ENCODE results near the gene BANP. TPM values are rescaled to one million over a fixed set of nuclear protein-coding genes. Genes with fewer than 3 reads are reported as not detected.

Gene BANP
- total RNA-seq, 1 experiment from 2014 or later, result 37.2 TPM

GRCh38 chr16:87914812-87915211, 36.4 kb upstream of the BANP start:
- Histone ChIP-seq H4K20me1 (ENCODE audit: insufficient read depth) (no peaks in the 10 kb centered on the region), H3K9me2 (ENCODE audit: insufficient read depth) (no peaks in the 10 kb centered on the region), H3K4me1 (ENCODE audit: control insufficient read depth in 1 of 2, insufficient read depth in 2 of 2, low read length in 2 of 2) (no peaks in the 10 kb centered on the region), H3K4me2 (ENCODE audit: low read length) (no peak overlapping the region), H3K9me3 (ENCODE audit: control insufficient read depth in 1 of 2, insufficient read depth in 1 of 2, low read depth in 1 of 2, low read length in 2 of 2) (no peaks in the 10 kb centered on the region), H3K79me2 (ENCODE audit: insufficient read depth, low read length) (no peaks in the 10 kb centered on the region), H2AFZ (ENCODE audit: low read depth, low read length, poor library complexity, severe bottlenecking) (no peak overlapping the region), H3K27me3 (ENCODE audit: insufficient read depth, low read length) (no peaks in the 10 kb centered on the region), H3K27ac (ENCODE audit: low read depth, low read length) (no peak overlapping the region), H3K9ac (ENCODE audit: low read length) (no peak overlapping the region), H3K36me3 (ENCODE audit: control insufficient read depth in 1 of 2, insufficient read depth in 2 of 2, low read length in 2 of 2) (no peaks in the 10 kb centered on the region), H3K4me3 (replicated peaks in 1 of 2; ENCODE audit: low read depth in 1 of 2, low read length in 2 of 2) (no peak overlapping the region)
- TF ChIP-seq EGR1 (IDR thresholded peaks at IDR 0.05; ENCODE audit: low read depth), result no peak
- TF ChIP-seq ZBTB33 (IDR thresholded peaks at IDR 0.05; ENCODE audit: extremely low read depth, insufficient replicate concordance, low read length), result no peak
- TF ChIP-seq SIN3A (IDR thresholded peaks at IDR 0.05; ENCODE audit: low read depth), result no peak
- no peak for TF ChIP-seq YY1 (IDR thresholded peaks at IDR 0.05; ENCODE audit: extremely low read depth, insufficient replicate concordance, low read depth, low read length)
- TF ChIP-seq POLR2AphosphoS5 (IDR thresholded peaks at IDR 0.05; ENCODE audit: low read depth, low read length), result no peak
- TF ChIP-seq ZNF274 (IDR thresholded peaks at IDR 0.05; ENCODE audit: low read depth, low read length), result no peak
- no peak for TF ChIP-seq SP1 (IDR thresholded peaks at IDR 0.05; ENCODE audit: low read depth)
- no peak for TF ChIP-seq MAX (IDR thresholded peaks at IDR 0.05)
- TF ChIP-seq ATF3 (IDR thresholded peaks at IDR 0.05), result no peak
- no peak for TF ChIP-seq CEBPB (IDR thresholded peaks at IDR 0.05; ENCODE audit: low read depth)
- TF ChIP-seq TCF7L2 (IDR thresholded peaks at IDR 0.05; ENCODE audit: borderline replicate concordance, extremely low read depth, insufficient read depth, insufficient read length), result no peak
- TF ChIP-seq ZFX (IDR thresholded peaks at IDR 0.05), result no peak
- no peak for TF ChIP-seq FOSL1 (IDR thresholded peaks at IDR 0.05; ENCODE audit: low read depth)
- TF ChIP-seq SRF (IDR thresholded peaks at IDR 0.05; ENCODE audit: low read depth), result no peak
- TF ChIP-seq EZH2 (IDR thresholded peaks at IDR 0.05), result no peak
- no peak for TF ChIP-seq REST (IDR thresholded peaks at IDR 0.05; ENCODE audit: low read depth)
- no peak for TF ChIP-seq POLR2A (IDR thresholded peaks at IDR 0.05; ENCODE audit: borderline replicate concordance, extremely low read depth, insufficient read depth, insufficient read length)
- DNase-seq (ENCODE audit: low read depth, low spot score), result no peak
- ChIA-PET CTCF (interaction anchor here (0.7 kb wide), 1 partner anchor 96 kb away, joined by 3 read pairs; no protein-coding TSS in a partner anchor), POLR2A (no interaction called here), RAD21 (ENCODE audit: low non-redundant PET in 1 of 2, low total read pairs in 2 of 2, uncharacterized antibody in 2 of 2, unreplicated experiment in 2 of 2) (no interaction called here)
- ATAC-seq, result no peak
- no TSS peak for BruUV-seq (replicated peaks)
- intact Hi-C loops (cut with micrococcal nuclease), result no loop called here

All from HCT116 (cell line).